NOMO-1 (cell line): Measurements from ENCODE around the gene PTPRF.
"Not testable (repeated sequence)": the region's sequence is repeated elsewhere in the genome, so short reads cannot be mapped to it uniquely, and the experiment has no call there.

ENCODE experiments used
- DNase-seq, 2 experiments: peaks; one replicate each; lab custom pipeline; 2025; ENCODE audit not compliant: unreplicated experiment in 2 of 2; lab: John Stamatoyannopoulos, UW

PTPRF gene

GRCh38 chr1:43619996-43620920 is 89.6 kb downstream of the PTPRF start:
- DNase-seq, result no peak

- no peak for DNase-seq
Measured at GRCh38 chr1:43620956-43621355, 90.3 kb downstream of the PTPRF start.

- DNase-seq, result no peak
Measured at GRCh38 chr1:43621386-43621785, 90.7 kb downstream of the PTPRF start.

DNA sequence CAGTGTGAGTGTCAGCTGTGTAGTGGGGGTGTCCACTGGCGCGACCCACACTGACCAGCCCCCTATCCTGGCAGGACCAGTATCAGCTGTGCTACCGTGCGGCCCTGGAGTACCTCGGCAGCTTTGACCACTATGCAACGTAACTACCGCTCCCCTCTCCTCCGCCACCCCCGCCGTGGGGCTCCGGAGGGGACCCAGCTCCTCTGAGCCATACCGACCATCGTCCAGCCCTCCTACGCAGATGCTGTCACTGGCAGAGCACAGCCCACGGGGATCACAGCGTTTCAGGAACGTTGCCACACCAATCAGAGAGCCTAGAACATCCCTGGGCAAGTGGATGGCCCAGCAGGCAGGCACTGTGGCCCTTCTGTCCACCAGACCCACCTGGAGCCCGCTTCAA is 91.2 kb downstream of the PTPRF start:
- DNase-seq, result no peak

GRCh38 chr1:43622471-43622870 is 91.8 kb downstream of the PTPRF start:
- no peak for DNase-seq

- DNase-seq, result no peak
Measured at GRCh38 chr1:43622901-43623780, 92.5 kb downstream of the PTPRF start.

GRCh38 chr1:43625063-43625780 is 94.5 kb downstream of the PTPRF start:
- no peak for DNase-seq

DNA sequence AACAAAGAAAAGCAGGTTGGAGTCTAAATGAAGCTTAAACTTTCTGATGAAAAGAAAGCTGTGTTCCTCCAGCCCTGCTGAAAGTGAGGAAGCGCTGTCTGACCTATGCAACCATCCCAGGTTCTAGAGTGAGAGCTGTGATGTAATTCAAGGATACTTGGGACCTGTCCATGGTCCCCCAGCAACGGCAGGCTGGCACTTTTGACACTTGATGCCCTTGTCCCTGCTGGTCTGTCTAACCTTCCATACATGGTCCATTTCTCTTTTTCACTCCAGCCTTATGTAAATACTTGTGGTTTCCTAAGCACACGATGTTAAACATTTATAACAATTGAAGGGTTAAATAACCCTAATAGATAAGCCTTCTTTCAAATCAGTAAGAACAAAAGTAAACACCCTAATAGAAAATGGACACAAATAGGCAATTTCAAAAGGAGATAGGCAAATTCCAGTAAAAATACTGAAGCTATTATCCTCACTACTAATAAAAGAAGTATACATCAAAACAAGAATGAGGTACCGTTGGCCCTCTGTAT is 101.5 kb downstream of the PTPRF start:
- no peak for DNase-seq

- no peak for DNase-seq
Measured at GRCh38 chr1:43634721-43635120, 104.0 kb downstream of the PTPRF start.

GRCh38 chr1:43636006-43636641 is 105.4 kb downstream of the PTPRF start:
- no peak for DNase-seq

GRCh38 chr1:43637267-43637666 is 106.6 kb downstream of the PTPRF start:
- no peak for DNase-seq

GRCh38 chr1:43638381-43638780 is 107.7 kb downstream of the PTPRF start:
- not testable (repeated sequence) for DNase-seq

GRCh38 chr1:43639976-43640794 is 109.5 kb downstream of the PTPRF start:
- DNase-seq, result no peak

- DNase-seq, result no peak
Measured at GRCh38 chr1:43644558-43644957, 113.9 kb downstream of the PTPRF start.

DNA sequence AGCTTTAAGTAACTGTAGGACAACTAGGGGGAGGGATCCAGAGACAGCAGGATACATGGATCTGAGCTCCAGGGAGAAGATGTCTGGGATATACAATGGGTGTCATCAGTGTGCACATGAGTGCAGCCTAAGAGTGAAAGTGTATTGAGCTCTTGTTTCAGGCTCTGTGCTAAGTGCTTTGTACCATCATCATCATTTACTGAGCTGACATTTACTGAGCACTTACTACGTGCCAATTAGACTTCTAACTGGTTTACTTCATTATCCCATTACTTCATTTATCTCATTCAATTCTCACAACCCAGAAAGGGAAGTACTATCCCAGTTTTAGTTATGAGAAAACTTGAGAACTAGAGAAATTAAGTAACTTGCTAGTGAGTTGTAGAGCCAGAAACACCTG is 114.8 kb downstream of the PTPRF start:
- DNase-seq, result peak in 1 of 2 experiments; percentile 18

DNA sequence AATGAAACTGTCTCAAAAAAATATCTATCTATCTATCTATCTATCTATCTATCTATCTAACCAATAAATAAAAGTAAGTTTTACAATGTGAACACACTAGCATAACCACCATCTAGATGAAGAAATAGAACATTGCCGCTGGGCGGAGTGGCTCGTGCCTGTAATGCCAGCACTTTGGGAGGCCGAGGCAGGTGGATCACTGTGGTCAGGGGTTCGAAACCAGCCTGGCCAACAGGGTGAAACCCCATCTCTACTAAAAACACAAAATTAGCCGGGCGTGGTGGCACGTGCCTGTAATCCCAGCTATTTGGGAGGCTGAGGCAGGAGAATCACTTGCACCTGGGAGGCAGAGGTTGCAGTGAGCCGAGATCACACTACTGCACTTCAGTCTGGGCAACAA is 116.6 kb downstream of the PTPRF start:
- not testable (repeated sequence) for DNase-seq

GRCh38 chr1:43648221-43648847 is 117.7 kb downstream of the PTPRF start:
- DNase-seq, result peak; percentile 78 to 83

- no peak for DNase-seq
Measured at GRCh38 chr1:43648876-43649477, 118.3 kb downstream of the PTPRF start.
